Natural killer cell (primary cell): ENCODE data around the gene PTPRA. TPM values are rescaled to one million over a fixed set of nuclear protein-coding genes. Genes with fewer than 3 reads are reported as not detected.

Experiments used
- ATAC-seq, 3 donors: fragments of 150-1000 bp in 2 of 3; fragments of 200-7000 bp in 1 of 3; cut with Tn5 transposase; 1 replicate in 1 of 3; 2 replicates in 2 of 3; pipeline ENCODE4 v1.10.0; 2021; ENCODE audit warnings: mild to moderate bottlenecking in 2 of 3, moderate library complexity in 2 of 3
- DNase-seq, 2 donors: peaks; one replicate each; pipeline versions ENCODE4 v3.0.0 to v3.0.0-alpha.2; 2013 to 2021; ENCODE audit warnings: mixed read lengths in 1 of 2
- H3K27ac ChIP-seq: one replicate; pipeline ENCODE4 v1.5.1; 2013; ENCODE audit warnings: mild to moderate bottlenecking, low read length
- H3K27me3 ChIP-seq: one replicate; pipeline ENCODE4 v1.6.1; 2013; ENCODE audit warnings: low read length; ENCODE audit not compliant: control insufficient read depth, insufficient read depth
- H3K36me3 ChIP-seq: one replicate; pipeline ENCODE4 v1.6.1; 2013; ENCODE audit warnings: low read length; ENCODE audit not compliant: control insufficient read depth, insufficient read depth
- H3K4me1 ChIP-seq: one replicate; pipeline ENCODE4 v1.6.1; 2013; ENCODE audit warnings: low read length; ENCODE audit not compliant: control insufficient read depth, insufficient read depth
- H3K4me3 ChIP-seq: one replicate; pipeline ENCODE4 v1.5.1; 2013; ENCODE audit warnings: low read length
- H3K9me3 ChIP-seq: one replicate; pipeline ENCODE4 v1.6.1; 2013; ENCODE audit warnings: low read length; ENCODE audit not compliant: control insufficient read depth, insufficient read depth
- H3K27ac Mint-ChIP-seq, 2 donors: one replicate each; pipeline ENCODE4 v1.8.0; 2022; ENCODE audit warnings: mild to moderate bottlenecking in 2 of 2, mixed read lengths in 2 of 2, moderate library complexity in 1 of 2
- H3K27me3 Mint-ChIP-seq, 2 donors: one replicate each; pipeline ENCODE4 v1.8.0; 2022; ENCODE audit warnings: low read depth in 2 of 2, mixed read lengths in 2 of 2
- H3K36me3 Mint-ChIP-seq: one replicate; pipeline ENCODE4 v1.8.0; 2022; ENCODE audit warnings: mixed read lengths
- H3K4me1 Mint-ChIP-seq, 2 donors: one replicate each; pipeline ENCODE4 v1.8.0; 2022; ENCODE audit warnings: mixed read lengths in 2 of 2
- H3K4me3 Mint-ChIP-seq: one replicate; pipeline ENCODE4 v1.8.0; 2022; ENCODE audit warnings: mild to moderate bottlenecking, moderate library complexity, mixed read lengths
- H3K9me3 Mint-ChIP-seq, 2 donors: one replicate each; pipeline ENCODE4 v1.8.0; 2022; ENCODE audit warnings: mixed read lengths in 2 of 2
- CTCF ChIP-seq: fragments of 200-600 bp; IDR thresholded peaks from one replicate; pipeline ENCODE4 v1.8.0; 2022; ENCODE audit warnings: antibody characterized with exemption
- WGBS: methylation state at CpG from one replicate; pipeline ENCODE4 v1.1.7; 2013; ENCODE audit warnings: missing lambda C conversion rate; ENCODE audit not compliant: insufficient coverage; 5-methylcytosine and 5-hydroxymethylcytosine counted together
- intact Hi-C: fragments of 100-400 bp; cut with micrococcal nuclease; formaldehyde crosslinking; loops from one replicate; pipeline ENCODE4 v1.14.2; 2022
- total RNA-seq, 4 donors: library from RNA; stranded (reverse); fragments of 120-200 nt in 1 of 4; gene quantifications; one replicate each; pipeline versions ENCODE4 v1.2.3 to v1.2.4, GENCODE V29; 2013 to 2022

The PTPRA gene
- total RNA-seq, 3 donors from 2014 or later (not counting 1 experiment from before 2014, with no cell fraction given) = 125 to 172 (median 141) TPM

GRCh38 chr20:2984956-2985661 is 111.8 kb downstream of the PTPRA start:
- H3K4me3 ChIP-seq = no peak overlapping the region
- 97% methylated on average over 6 of the region's 6 CpGs for WGBS
- intact Hi-C loops = no loop called here
- peak overlapping the region; percentile 67 for H3K27ac ChIP-seq
- peaks cover 30% of the 10 kb centered on the region for H3K36me3 ChIP-seq
- no peak for DNase-seq
- TF ChIP-seq CTCF = no peak
- peaks cover 7% of the 10 kb centered on the region for H3K4me1 ChIP-seq
- no peaks in the 10 kb centered on the region for H3K27me3 Mint-ChIP-seq
- H3K9me3 ChIP-seq = no peaks in the 10 kb centered on the region
- no peak overlapping the region for H3K4me3 Mint-ChIP-seq
- no peaks in the 10 kb centered on the region for H3K27me3 ChIP-seq
- no peaks in the 10 kb centered on the region for H3K9me3 Mint-ChIP-seq
- ATAC-seq = no peak
- H3K27ac Mint-ChIP-seq = no peak overlapping the region
- H3K36me3 Mint-ChIP-seq = no peaks in the 10 kb centered on the region
- H3K4me1 Mint-ChIP-seq = peaks cover 8 to 10% of the 10 kb centered on the region in 2 donors

- Mint-ChIP-seq H3K4me1 (peaks cover 8 to 10% of the 10 kb centered on the region in 2 donors), H3K36me3 (no peaks in the 10 kb centered on the region), H3K9me3 (no peaks in the 10 kb centered on the region), H3K4me3 (no peak overlapping the region), H3K27me3 (no peaks in the 10 kb centered on the region), H3K27ac (no peak overlapping the region)
- WGBS = 76% methylated on average over 2 of the region's 2 CpGs
- H3K4me1 ChIP-seq = peaks cover 7% of the 10 kb centered on the region
- intact Hi-C loops = no loop called here
- H3K9me3 ChIP-seq = no peaks in the 10 kb centered on the region
- H3K27ac ChIP-seq = no peak overlapping the region
- peaks cover 38% of the 10 kb centered on the region for H3K36me3 ChIP-seq
- DNase-seq = no peak
- no peak for TF ChIP-seq CTCF
- H3K4me3 ChIP-seq = no peak overlapping the region
- peak in 1 of 3 donors; percentile 46 for ATAC-seq
- H3K27me3 ChIP-seq = no peaks in the 10 kb centered on the region
Observed at GRCh38 chr20:2986466-2986865, 113.2 kb downstream of the PTPRA start.

GRCh38 chr20:2987861-2988260 is 114.6 kb downstream of the PTPRA start:
- Mint-ChIP-seq H3K27me3 (no peaks in the 10 kb centered on the region), H3K27ac (no peak overlapping the region), H3K9me3 (no peaks in the 10 kb centered on the region), H3K4me3 (no peak overlapping the region), H3K36me3 (peaks cover 3% of the 10 kb centered on the region), H3K4me1 (peaks cover 8 to 10% of the 10 kb centered on the region in 2 donors)
- Histone ChIP-seq H3K4me3 (no peak overlapping the region), H3K27ac (no peak overlapping the region), H3K27me3 (no peaks in the 10 kb centered on the region), H3K9me3 (no peaks in the 10 kb centered on the region), H3K36me3 (peaks cover 44% of the 10 kb centered on the region), H3K4me1 (peaks cover 7% of the 10 kb centered on the region)
- DNase-seq (no peak), ATAC-seq (no peak)
- intact Hi-C loops = no loop called here
- no peak for TF ChIP-seq CTCF
- 100% methylated on average over 2 of the region's 5 CpGs for WGBS

- 98% methylated on average over 4 of the region's 5 CpGs for WGBS
- Mint-ChIP-seq H3K27ac (no peak overlapping the region), H3K36me3 (peaks cover 12% of the 10 kb centered on the region), H3K4me1 (peaks cover 2 to 4% of the 10 kb centered on the region in 2 donors), H3K4me3 (no peak overlapping the region), H3K9me3 (no peaks in the 10 kb centered on the region), H3K27me3 (no peaks in the 10 kb centered on the region)
- no peak for ATAC-seq
- Histone ChIP-seq H3K36me3 (peaks cover 71% of the 10 kb centered on the region), H3K9me3 (no peaks in the 10 kb centered on the region), H3K4me3 (no peak overlapping the region), H3K4me1 (no peaks in the 10 kb centered on the region), H3K27me3 (no peaks in the 10 kb centered on the region), H3K27ac (no peak overlapping the region)
- no peak for TF ChIP-seq CTCF
- DNase-seq = no peak
- intact Hi-C loops = no loop called here
Observed at GRCh38 chr20:2991532-2991931, 118.3 kb downstream of the PTPRA start.
